ENCODE data around the gene DGCR8.

Gene DGCR8

DNA sequence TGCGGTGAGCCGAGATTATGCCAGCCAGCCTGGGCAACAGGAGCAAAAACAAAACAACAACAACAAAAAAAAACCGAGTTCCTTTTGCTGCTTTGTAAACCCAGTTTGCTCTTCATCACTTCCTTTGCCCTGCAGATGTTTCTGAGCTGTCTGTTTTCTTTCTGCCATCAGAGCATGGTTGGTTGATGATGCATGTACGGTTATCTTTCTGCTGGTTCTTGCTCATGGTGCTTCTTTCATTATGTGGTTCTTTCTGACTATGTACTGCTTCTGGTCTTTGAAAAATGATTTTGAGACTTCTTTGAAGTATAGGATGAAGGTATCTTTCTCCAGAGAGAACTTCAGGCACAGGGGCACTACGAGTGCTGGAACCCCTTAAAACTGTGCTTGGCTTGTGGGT is 45.9 kb upstream of the DGCR8 start:
- Histone ChIP-seq H3K23ac (ENCODE audit: low read length) (no peak overlapping the region), H3K14ac (ENCODE audit: low read length) (no peak overlapping the region), H4K91ac (ENCODE audit: low read depth, low read length) (no peak overlapping the region), H3K79me1 (ENCODE audit: low read length) (no peaks in the 10 kb centered on the region), H3K4me1 (ENCODE audit: control insufficient read depth in 1 of 2, insufficient read depth in 2 of 2, low read length in 2 of 2) (no peaks in the 10 kb centered on the region), H2AK5ac (ENCODE audit: low read length) (no peak overlapping the region), H3K9me3 (ENCODE audit: insufficient read depth, low read depth, low read length) (peaks cover 3% of the 10 kb centered on the region), H2BK12ac (ENCODE audit: low read length) (no peak overlapping the region), H3K18ac (ENCODE audit: low read length) (no peak overlapping the region), H3K4me3 (ENCODE audit: low read depth, low read length) (no peak overlapping the region), H2BK5ac (ENCODE audit: low read depth, low read length, poor library complexity) (no peak overlapping the region), H2AFZ (ENCODE audit: insufficient read depth, low read length, poor library complexity) (no peak overlapping the region), H4K8ac (ENCODE audit: low read depth, low read length) (no peak overlapping the region), H3K27me3 (ENCODE audit: insufficient read depth, low read length) (no peaks in the 10 kb centered on the region), H3K79me2 (ENCODE audit: control insufficient read depth, insufficient read depth, low read length, poor library complexity) (no peaks in the 10 kb centered on the region), H3K27ac (ENCODE audit: low read depth, low read length) (no peak overlapping the region), H3K4ac (ENCODE audit: low read depth, low read length) (no peak overlapping the region), H3K36me3 (ENCODE audit: control insufficient read depth in 1 of 2, insufficient read depth in 2 of 2, low read length in 2 of 2) (peaks cover 16% of the 10 kb centered on the region in 2 experiments), H3K9ac (ENCODE audit: low read length) (no peak overlapping the region), H3K4me2 (ENCODE audit: low read length) (no peak overlapping the region), H2BK120ac (ENCODE audit: insufficient read depth, low read length, poor library complexity) (no peak overlapping the region), H4K12ac (ENCODE audit: low read depth, low read length) (no peak overlapping the region)
- WGBS (ENCODE audit: extremely low coverage, insufficient coverage, insufficient read length) = no CpG with 5 or more reads among the region's 5 CpGs
- DNase-seq = peak; percentile 13 to 42

DNA sequence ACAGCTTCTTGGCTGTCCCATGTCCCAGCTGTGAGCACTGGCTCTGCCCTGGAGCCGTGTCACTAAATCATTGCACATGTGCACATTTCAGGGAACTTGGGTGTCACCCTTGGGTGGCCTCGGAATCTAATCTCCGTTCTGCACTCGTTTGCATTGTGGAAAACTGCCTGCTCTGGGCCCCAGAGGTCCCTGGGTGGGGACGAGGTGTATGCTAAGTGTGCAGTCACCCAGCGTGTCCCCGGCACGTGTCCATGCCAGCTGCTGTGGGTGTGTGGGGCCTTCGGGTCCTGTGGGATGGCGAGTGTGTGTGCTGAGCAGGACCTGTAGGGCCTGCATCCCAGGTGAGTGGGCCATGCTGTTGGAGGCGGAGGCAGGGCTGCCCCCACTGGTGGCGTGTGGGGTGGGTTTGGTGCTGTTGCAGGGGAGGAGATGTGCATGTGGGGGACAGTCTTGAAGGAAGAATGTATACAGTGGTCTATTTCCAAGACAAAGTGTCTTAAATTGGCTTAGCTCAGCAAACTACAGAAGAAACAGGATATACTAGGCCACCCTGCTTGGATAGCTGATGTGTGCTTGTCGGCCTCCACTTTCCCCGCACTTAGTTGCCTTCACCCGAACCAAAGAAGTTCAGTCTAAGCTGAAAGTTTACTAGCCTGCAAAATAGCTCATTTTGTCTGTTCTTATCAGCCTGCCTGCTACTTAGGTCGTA is 44.5 kb upstream of the DGCR8 start:
- Histone ChIP-seq H2BK12ac (ENCODE audit: low read length) (no peak overlapping the region), H2BK5ac (ENCODE audit: low read depth, low read length, poor library complexity) (no peak overlapping the region), H3K27ac (ENCODE audit: low read depth, low read length) (no peak overlapping the region), H3K4me1 (ENCODE audit: control insufficient read depth in 1 of 2, insufficient read depth in 2 of 2, low read length in 2 of 2) (no peaks in the 10 kb centered on the region), H3K79me1 (ENCODE audit: low read length) (no peaks in the 10 kb centered on the region), H4K12ac (ENCODE audit: low read depth, low read length) (no peak overlapping the region), H3K4ac (ENCODE audit: low read depth, low read length) (no peak overlapping the region), H3K9me3 (ENCODE audit: insufficient read depth, low read depth, low read length) (peaks cover 3% of the 10 kb centered on the region), H2AK5ac (ENCODE audit: low read length) (no peak overlapping the region), H3K36me3 (ENCODE audit: control insufficient read depth in 1 of 2, insufficient read depth in 2 of 2, low read length in 2 of 2) (peaks cover 19 to 20% of the 10 kb centered on the region in 2 experiments), H2BK120ac (ENCODE audit: insufficient read depth, low read length, poor library complexity) (no peak overlapping the region), H3K79me2 (ENCODE audit: control insufficient read depth, insufficient read depth, low read length, poor library complexity) (no peaks in the 10 kb centered on the region), H3K4me3 (ENCODE audit: low read depth, low read length) (no peak overlapping the region), H4K91ac (ENCODE audit: low read depth, low read length) (no peak overlapping the region), H3K27me3 (ENCODE audit: insufficient read depth, low read length) (no peaks in the 10 kb centered on the region), H3K18ac (ENCODE audit: low read length) (no peak overlapping the region), H3K4me2 (ENCODE audit: low read length) (no peak overlapping the region), H3K9ac (ENCODE audit: low read length) (no peak overlapping the region), H3K23ac (ENCODE audit: low read length) (no peak overlapping the region), H3K14ac (ENCODE audit: low read length) (no peak overlapping the region), H4K8ac (ENCODE audit: low read depth, low read length) (no peak overlapping the region), H2AFZ (ENCODE audit: insufficient read depth, low read length, poor library complexity) (no peak overlapping the region)
- no CpG with 5 or more reads among the region's 16 CpGs for WGBS (ENCODE audit: extremely low coverage, insufficient coverage, insufficient read length)
- no peak for DNase-seq

GRCh38 chr22:20036084-20036482 is 44.0 kb upstream of the DGCR8 start:
- H3K79me1 ChIP-seq (ENCODE audit: low read length) = no peaks in the 10 kb centered on the region
- H2AK5ac ChIP-seq (ENCODE audit: low read length) = no peak overlapping the region
- no peak overlapping the region for H3K27ac ChIP-seq (ENCODE audit: low read depth, low read length)
- H3K14ac ChIP-seq (ENCODE audit: low read length) = no peak overlapping the region
- no peak overlapping the region for H2BK12ac ChIP-seq (ENCODE audit: low read length)
- no peaks in the 10 kb centered on the region for H3K27me3 ChIP-seq (ENCODE audit: insufficient read depth, low read length)
- H4K8ac ChIP-seq (ENCODE audit: low read depth, low read length) = no peak overlapping the region
- H3K4me1 ChIP-seq (ENCODE audit: control insufficient read depth in 1 of 2, insufficient read depth in 2 of 2, low read length in 2 of 2) = no peaks in the 10 kb centered on the region
- DNase-seq = no peak
- no peak overlapping the region for H2AFZ ChIP-seq (ENCODE audit: insufficient read depth, low read length, poor library complexity)
- no peaks in the 10 kb centered on the region for H3K79me2 ChIP-seq (ENCODE audit: control insufficient read depth, insufficient read depth, low read length, poor library complexity)
- no CpG with 5 or more reads among the region's 10 CpGs for WGBS (ENCODE audit: extremely low coverage, insufficient coverage, insufficient read length)
- H4K91ac ChIP-seq (ENCODE audit: low read depth, low read length) = no peak overlapping the region
- no peak overlapping the region for H3K4me3 ChIP-seq (ENCODE audit: low read depth, low read length)
- H3K23ac ChIP-seq (ENCODE audit: low read length) = no peak overlapping the region
- H3K4me2 ChIP-seq (ENCODE audit: low read length) = no peak overlapping the region
- H2BK120ac ChIP-seq (ENCODE audit: insufficient read depth, low read length, poor library complexity) = no peak overlapping the region
- peaks cover 3% of the 10 kb centered on the region for H3K9me3 ChIP-seq (ENCODE audit: insufficient read depth, low read depth, low read length)
- H3K36me3 ChIP-seq (ENCODE audit: control insufficient read depth in 1 of 2, insufficient read depth in 2 of 2, low read length in 2 of 2) = peaks cover 22 to 23% of the 10 kb centered on the region in 2 experiments
- no peak overlapping the region for H3K18ac ChIP-seq (ENCODE audit: low read length)
- H4K12ac ChIP-seq (ENCODE audit: low read depth, low read length) = no peak overlapping the region
- no peak overlapping the region for H2BK5ac ChIP-seq (ENCODE audit: low read depth, low read length, poor library complexity)
- H3K9ac ChIP-seq (ENCODE audit: low read length) = no peak overlapping the region
- no peak overlapping the region for H3K4ac ChIP-seq (ENCODE audit: low read depth, low read length)

GRCh38 chr22:20036535-20037392 is 43.3 kb upstream of the DGCR8 start:
- Histone ChIP-seq H4K12ac (ENCODE audit: low read depth, low read length) (no peak overlapping the region), H3K4me3 (ENCODE audit: low read depth, low read length) (no peak overlapping the region), H3K79me2 (ENCODE audit: control insufficient read depth, insufficient read depth, low read length, poor library complexity) (no peaks in the 10 kb centered on the region), H3K27ac (ENCODE audit: low read depth, low read length) (no peak overlapping the region), H4K91ac (ENCODE audit: low read depth, low read length) (no peak overlapping the region), H3K4me1 (ENCODE audit: control insufficient read depth in 1 of 2, insufficient read depth in 2 of 2, low read length in 2 of 2) (no peaks in the 10 kb centered on the region), H3K9me3 (ENCODE audit: insufficient read depth, low read depth, low read length) (peaks cover 3% of the 10 kb centered on the region), H3K14ac (ENCODE audit: low read length) (no peak overlapping the region), H3K23ac (ENCODE audit: low read length) (no peak overlapping the region), H3K27me3 (ENCODE audit: insufficient read depth, low read length) (no peaks in the 10 kb centered on the region), H3K18ac (ENCODE audit: low read length) (no peak overlapping the region), H2AK5ac (ENCODE audit: low read length) (no peak overlapping the region), H4K8ac (ENCODE audit: low read depth, low read length) (no peak overlapping the region), H3K4me2 (ENCODE audit: low read length) (no peak overlapping the region), H2BK5ac (ENCODE audit: low read depth, low read length, poor library complexity) (no peak overlapping the region), H3K36me3 (ENCODE audit: control insufficient read depth in 1 of 2, insufficient read depth in 2 of 2, low read length in 2 of 2) (peaks cover 20% of the 10 kb centered on the region in 2 experiments), H3K4ac (ENCODE audit: low read depth, low read length) (no peak overlapping the region), H2BK120ac (ENCODE audit: insufficient read depth, low read length, poor library complexity) (no peak overlapping the region), H2AFZ (ENCODE audit: insufficient read depth, low read length, poor library complexity) (no peak overlapping the region), H3K9ac (ENCODE audit: low read length) (no peak overlapping the region), H2BK12ac (ENCODE audit: low read length) (no peak overlapping the region), H3K79me1 (ENCODE audit: low read length) (no peaks in the 10 kb centered on the region)
- WGBS (ENCODE audit: extremely low coverage, insufficient coverage, insufficient read length) = no CpG with 5 or more reads among the region's 25 CpGs
- DNase-seq = no peak
